ENCODE data around the gene SAMD3.

DNA sequence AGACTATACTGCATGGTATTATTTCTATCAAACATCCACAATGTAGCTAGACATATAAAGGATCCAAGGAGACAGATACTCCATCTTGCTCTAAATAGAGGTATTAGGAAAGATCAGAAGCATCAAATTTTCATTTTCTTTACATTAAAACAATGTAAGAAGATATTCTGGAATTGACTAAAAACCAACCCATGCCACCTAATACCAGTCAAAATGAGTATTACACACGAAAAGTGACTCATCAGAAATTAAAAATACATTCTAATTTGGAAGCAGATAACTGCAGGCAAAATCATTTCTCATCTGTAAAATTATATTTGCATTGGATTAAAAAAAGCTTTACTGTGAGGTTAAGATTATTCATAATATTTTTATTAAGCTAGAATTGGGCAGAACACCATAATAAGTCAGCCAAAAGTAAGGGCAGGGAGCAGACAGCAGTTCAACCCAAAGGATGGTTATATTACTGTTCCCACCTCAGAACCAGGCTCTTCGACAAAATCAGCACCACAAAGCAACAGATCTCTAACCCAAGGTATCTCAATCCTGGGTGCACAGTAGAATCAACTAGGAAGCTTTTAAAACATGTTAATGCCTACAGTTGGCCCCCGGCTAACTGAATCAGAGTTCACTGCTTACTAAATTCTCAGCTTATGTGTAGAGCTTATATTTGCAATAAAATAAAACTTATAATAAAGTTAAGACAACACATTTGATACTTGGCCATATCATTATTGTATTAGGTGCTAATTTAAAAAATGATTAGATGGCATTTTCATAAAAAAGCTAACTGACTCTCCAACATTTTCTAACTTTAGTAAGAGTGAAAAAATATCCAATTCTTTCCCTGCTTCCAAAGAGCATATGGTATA lies 35.2 kb downstream of the SAMD3 start:
- no peak for TF ChIP-seq CHD2 (IDR thresholded peaks at IDR 0.05; ENCODE audit: low read length, partially characterized antibody)
- no peak for TF ChIP-seq TAF1 (IDR thresholded peaks at IDR 0.05; ENCODE audit: borderline replicate concordance, low read depth, low read length)
- no peak for TF ChIP-seq CTCF (IDR thresholded peaks at IDR 0.05)
- no peak for TF ChIP-seq POLR2AphosphoS5 (IDR thresholded peaks at IDR 0.05; ENCODE audit: low read depth, low read length)
- TF ChIP-seq RAD21 (IDR thresholded peaks at IDR 0.05; ENCODE audit: low read length), result no peak
- TF ChIP-seq EZH2phosphoT487 (IDR thresholded peaks at IDR 0.05; ENCODE audit: borderline replicate concordance, low read depth), result no peak
- TF ChIP-seq FOXM1 (IDR thresholded peaks at IDR 0.05; ENCODE audit: low read depth), result no peak
- TF ChIP-seq SIN3A (IDR thresholded peaks at IDR 0.05; ENCODE audit: borderline replicate concordance, low read depth, low read length), result no peak
- TF ChIP-seq, protein P1, sequence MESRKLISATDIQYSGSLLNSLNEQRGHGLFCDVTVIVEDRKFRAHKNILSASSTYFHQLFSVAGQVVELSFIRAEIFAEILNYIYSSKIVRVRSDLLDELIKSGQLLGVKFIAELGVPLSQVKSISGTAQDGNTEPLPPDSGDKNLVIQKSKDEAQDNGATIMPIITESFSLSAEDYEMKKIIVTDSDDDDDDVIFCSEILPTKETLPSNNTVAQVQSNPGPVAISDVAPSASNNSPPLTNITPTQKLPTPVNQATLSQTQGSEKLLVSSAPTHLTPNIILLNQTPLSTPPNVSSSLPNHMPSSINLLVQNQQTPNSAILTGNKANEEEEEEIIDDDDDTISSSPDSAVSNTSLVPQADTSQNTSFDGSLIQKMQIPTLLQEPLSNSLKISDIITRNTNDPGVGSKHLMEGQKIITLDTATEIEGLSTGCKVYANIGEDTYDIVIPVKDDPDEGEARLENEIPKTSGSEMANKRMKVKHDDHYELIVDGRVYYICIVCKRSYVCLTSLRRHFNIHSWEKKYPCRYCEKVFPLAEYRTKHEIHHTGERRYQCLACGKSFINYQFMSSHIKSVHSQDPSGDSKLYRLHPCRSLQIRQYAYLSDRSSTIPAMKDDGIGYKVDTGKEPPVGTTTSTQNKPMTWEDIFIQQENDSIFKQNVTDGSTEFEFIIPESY (IDR thresholded peaks at IDR 0.05; ENCODE audit: borderline replicate concordance, low read depth), result no peak
- no peak for TF ChIP-seq TCF12 (IDR thresholded peaks at IDR 0.05)
- no peak for TF ChIP-seq FOXJ3 (CRISPR knock-in tag; IDR thresholded peaks at IDR 0.05)
- no peak for TF ChIP-seq JUND (IDR thresholded peaks at IDR 0.05)
- TF ChIP-seq USF1 (IDR thresholded peaks at IDR 0.05; ENCODE audit: borderline replicate concordance, low read depth), result no peak
- TF ChIP-seq RFX5 (IDR thresholded peaks at IDR 0.05; ENCODE audit: low read length), result no peak
